Lower lobe of right lung (tissue), 2 donors: ENCODE measurements around the gene MINK1. TPM values are rescaled to one million over a fixed set of nuclear protein-coding genes. Genes with fewer than 3 reads are reported as not detected.

Experiments used
- ATAC-seq, 2 donors: fragments of 200-7000 bp; cut with Tn5 transposase; one replicate each; pipeline ENCODE4 v1.9.1; 2020 to 2022; ENCODE audit warnings: mild to moderate bottlenecking in 2 of 2, moderate library complexity in 2 of 2
- DNase-seq: peaks from one replicate; pipeline ENCODE4 v3.0.0-alpha.2; 2020
- H3K27ac ChIP-seq: fragments of 200-600 bp; one replicate; pipeline ENCODE4 v1.8.0; 2022
- H3K27me3 ChIP-seq: fragments of 200-600 bp; one replicate; pipeline ENCODE4 v1.8.0; 2022; ENCODE audit warnings: low read depth
- H3K36me3 ChIP-seq: fragments of 200-600 bp; one replicate; pipeline ENCODE4 v1.8.0; 2022; ENCODE audit warnings: mild to moderate bottlenecking
- H3K4me1 ChIP-seq: fragments of 200-600 bp; one replicate; pipeline ENCODE4 v1.8.0; 2022
- H3K4me3 ChIP-seq: fragments of 200-600 bp; one replicate; pipeline ENCODE4 v1.8.0; 2022; ENCODE audit warnings: mild to moderate bottlenecking
- H3K9me3 ChIP-seq: fragments of 200-600 bp; one replicate; pipeline ENCODE4 v1.8.0; 2022
- CTCF ChIP-seq: fragments of 200-600 bp; IDR thresholded peaks from one replicate; pipeline ENCODE4 v1.8.0; 2022; ENCODE audit warnings: antibody characterized with exemption, mild to moderate bottlenecking
- intact Hi-C: fragments of 100-400 bp; cut with DNase I; formaldehyde crosslinking; loops from one replicate; pipeline ENCODE4 v1.11.0; 2022
- total RNA-seq: library from RNA; stranded (reverse); fragmentation: NEBNext Ultra II Directional; extraction: Animal tissue kit (Norgen Biotek cat#: 25700); gene quantifications from one replicate; pipeline ENCODE4 v1.2.1, GENCODE V29; 2021
- donor health status: DM: no; HTN: yes; CAD: no; lungs with severe emphysema.

The MINK1 gene
- total RNA-seq, 1 donor from 2014 or later, result 155 TPM

GRCh38 chr17:4872786-4873185, 39.6 kb downstream of the MINK1 start:
- no peak for TF ChIP-seq CTCF
- ATAC-seq (peak; percentile 84 to 85), DNase-seq (peak; percentile 71)
- Histone ChIP-seq H3K4me3 (no peak overlapping the region), H3K27me3 (no peaks in the 10 kb centered on the region), H3K9me3 (no peaks in the 10 kb centered on the region), H3K27ac (peak overlapping the region; percentile 36), H3K4me1 (no peaks in the 10 kb centered on the region), H3K36me3 (peaks cover 10% of the 10 kb centered on the region)
- intact Hi-C loops, result no loop called here

GRCh38 chr17:4877089-4877488, 43.9 kb downstream of the MINK1 start:
- Histone ChIP-seq H3K36me3 (peaks cover 41% of the 10 kb centered on the region), H3K4me3 (no peak overlapping the region), H3K27ac (peak overlapping the region; percentile 3), H3K27me3 (no peaks in the 10 kb centered on the region), H3K4me1 (peaks cover 13% of the 10 kb centered on the region), H3K9me3 (no peaks in the 10 kb centered on the region)
- ATAC-seq (peak in 1 of 2 donors; percentile 16), DNase-seq (no peak)
- intact Hi-C loops, result no loop called here
- no peak for TF ChIP-seq CTCF

GRCh38 chr17:4879601-4880000, 46.5 kb downstream of the MINK1 start:
- no peak overlapping the region for H3K27ac ChIP-seq
- H3K27me3 ChIP-seq, result no peaks in the 10 kb centered on the region
- intact Hi-C loops, result no loop called here
- H3K4me3 ChIP-seq, result no peak overlapping the region
- H3K36me3 ChIP-seq, result peaks cover 46% of the 10 kb centered on the region
- ATAC-seq (peak; percentile 27 to 44), DNase-seq (no peak)
- H3K4me1 ChIP-seq, result peaks cover 16% of the 10 kb centered on the region
- no peaks in the 10 kb centered on the region for H3K9me3 ChIP-seq
- no peak for TF ChIP-seq CTCF

- Histone ChIP-seq H3K27me3 (no peaks in the 10 kb centered on the region), H3K9me3 (no peaks in the 10 kb centered on the region), H3K4me3 (no peak overlapping the region), H3K4me1 (peaks cover 16% of the 10 kb centered on the region), H3K27ac (no peak overlapping the region), H3K36me3 (peaks cover 59% of the 10 kb centered on the region)
- no peak for TF ChIP-seq CTCF
- DNase-seq, result no peak
- no peak for ATAC-seq
- intact Hi-C loops, result no loop called here
Observed at GRCh38 chr17:4880857-4881256, 47.7 kb downstream of the MINK1 start.

GRCh38 chr17:4881761-4882555, 48.8 kb downstream of the MINK1 start:
- Histone ChIP-seq H3K4me1 (peaks cover 16% of the 10 kb centered on the region), H3K27me3 (no peaks in the 10 kb centered on the region), H3K9me3 (no peaks in the 10 kb centered on the region), H3K36me3 (peaks cover 70% of the 10 kb centered on the region), H3K4me3 (no peak overlapping the region), H3K27ac (no peak overlapping the region)
- intact Hi-C loops, result no loop called here
- peak; percentile 86 for TF ChIP-seq CTCF
- peak; percentile 85 to 89 for ATAC-seq
- peak; percentile 81 for DNase-seq
